GM18519 (cell line): ENCODE measurements around the gene TPSB2.
"Not testable (repeated sequence)": the region's sequence is repeated elsewhere in the genome, so short reads cannot be mapped to it uniquely, and the experiment has no call there.

Experiments
- ATAC-seq: cut with Tn5 transposase; IDR thresholded peaks from one replicate; pipeline ENCODE4 v1.9.1; 2021; ENCODE audit warnings: mild to moderate bottlenecking, moderate library complexity; ENCODE audit not compliant: unreplicated experiment, low FRiP score

TPSB2 gene

GRCh38 chr16:1262210-1262845 lies 32.3 kb upstream of the TPSB2 start:
- ATAC-seq: no peak

- ATAC-seq: no peak
These were observed 31.3 kb upstream of the TPSB2 start for GRCh38 chr16:1261131-1261892.

GRCh38 chr16:1260101-1260680 lies 30.2 kb upstream of the TPSB2 start:
- ATAC-seq: no peak

DNA sequence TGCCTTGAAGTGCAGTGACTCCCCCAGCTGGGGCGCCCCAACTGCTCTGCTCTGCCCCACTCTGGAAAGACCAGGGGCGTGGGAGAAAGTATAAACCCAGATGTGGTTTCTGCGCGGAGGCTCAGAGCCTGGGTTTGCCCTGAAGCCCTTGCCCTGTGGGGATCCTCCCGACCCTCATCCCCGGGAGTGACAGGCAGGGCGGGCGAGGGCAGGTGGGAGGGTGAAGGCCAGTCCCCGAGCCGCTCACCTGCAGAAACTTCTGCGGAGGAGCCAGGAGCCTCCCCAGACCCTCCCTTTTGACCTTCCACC lies 29.7 kb upstream of the TPSB2 start:
- no peak for ATAC-seq

DNA sequence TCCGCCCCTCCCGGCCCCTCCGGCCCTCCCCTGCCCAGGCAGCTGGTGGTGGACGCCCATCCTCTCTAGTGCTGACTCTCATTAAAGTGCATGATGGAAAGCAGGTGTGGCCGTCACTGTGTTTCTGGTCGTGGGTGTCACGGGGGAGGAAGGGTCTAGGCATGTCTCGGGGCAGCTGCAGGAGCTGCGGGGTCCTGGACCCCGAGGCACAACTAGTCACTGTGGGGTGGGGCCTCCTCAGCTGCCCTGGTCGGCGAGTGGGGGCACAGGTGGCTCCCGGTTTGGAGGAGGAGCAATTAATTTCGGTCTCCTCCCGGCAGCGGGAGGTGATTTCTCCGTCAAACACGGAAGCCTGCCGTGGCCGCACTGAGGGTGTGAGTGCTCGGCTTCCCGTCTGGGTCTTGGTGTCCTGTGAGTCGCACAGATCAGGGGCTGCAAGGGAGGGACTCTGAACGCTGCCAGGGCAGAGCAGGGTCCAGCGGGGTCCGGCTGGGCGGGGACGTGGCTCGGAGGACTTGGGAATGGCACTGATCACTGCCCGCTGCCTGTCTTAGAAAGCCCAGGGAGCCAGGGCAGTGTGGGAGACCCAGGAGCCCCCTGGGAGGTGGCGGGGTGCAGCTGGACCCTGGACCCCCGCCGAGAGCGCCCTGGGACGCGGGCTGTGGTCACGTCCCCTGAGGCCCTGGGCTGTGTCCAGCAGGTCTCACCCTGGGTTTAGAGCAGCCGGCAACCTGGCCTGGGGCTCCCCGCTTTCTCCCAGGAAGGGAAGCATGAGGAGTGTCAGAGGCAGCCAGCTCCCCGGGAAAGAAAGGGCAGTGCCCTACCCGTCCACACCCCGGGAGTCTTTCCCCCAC lies 29.1 kb upstream of the TPSB2 start:
- no peak for ATAC-seq

DNA sequence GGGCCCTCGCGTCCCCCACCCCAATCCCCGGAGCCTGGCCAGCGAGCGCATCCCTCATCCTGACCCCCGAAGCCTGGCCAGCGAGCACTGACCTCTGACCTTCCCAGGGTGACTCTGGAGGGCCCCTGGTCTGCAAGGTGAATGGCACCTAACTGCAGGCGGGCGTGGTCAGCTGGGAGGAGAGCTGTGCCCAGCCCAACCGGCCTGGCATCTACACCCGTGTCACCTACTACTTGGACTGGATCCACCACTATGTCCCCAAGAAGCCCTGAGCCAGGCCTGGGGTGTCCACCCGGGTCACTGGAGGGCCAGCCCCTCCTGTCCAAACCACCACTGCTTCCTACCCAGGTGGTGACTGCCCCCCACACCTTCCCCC lies 28.2 kb upstream of the TPSB2 start:
- no peak for ATAC-seq

GRCh38 chr16:1257561-1258224 lies 27.7 kb upstream of the TPSB2 start:
- ATAC-seq: no peak

DNA sequence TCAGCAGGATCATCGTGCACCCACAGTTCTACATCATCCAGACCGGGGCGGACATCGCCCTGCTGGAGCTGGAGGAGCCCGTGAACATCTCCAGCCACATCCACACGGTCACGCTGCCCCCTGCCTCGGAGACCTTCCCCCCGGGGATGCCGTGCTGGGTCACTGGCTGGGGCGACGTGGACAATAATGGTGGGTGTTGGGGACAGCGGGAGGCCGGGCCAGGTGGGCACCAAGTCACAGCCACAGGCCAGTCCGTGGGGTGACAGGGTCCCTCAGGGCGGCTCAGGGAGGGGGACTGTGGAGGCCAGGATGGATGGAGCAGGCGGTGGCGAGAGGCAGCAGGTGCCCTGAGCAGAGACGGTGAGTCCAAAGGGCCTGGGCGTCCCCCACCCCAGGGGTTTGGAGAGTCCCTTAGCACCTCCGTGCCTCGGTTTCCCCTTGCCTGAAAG lies 26.9 kb upstream of the TPSB2 start:
- no peak for ATAC-seq

DNA sequence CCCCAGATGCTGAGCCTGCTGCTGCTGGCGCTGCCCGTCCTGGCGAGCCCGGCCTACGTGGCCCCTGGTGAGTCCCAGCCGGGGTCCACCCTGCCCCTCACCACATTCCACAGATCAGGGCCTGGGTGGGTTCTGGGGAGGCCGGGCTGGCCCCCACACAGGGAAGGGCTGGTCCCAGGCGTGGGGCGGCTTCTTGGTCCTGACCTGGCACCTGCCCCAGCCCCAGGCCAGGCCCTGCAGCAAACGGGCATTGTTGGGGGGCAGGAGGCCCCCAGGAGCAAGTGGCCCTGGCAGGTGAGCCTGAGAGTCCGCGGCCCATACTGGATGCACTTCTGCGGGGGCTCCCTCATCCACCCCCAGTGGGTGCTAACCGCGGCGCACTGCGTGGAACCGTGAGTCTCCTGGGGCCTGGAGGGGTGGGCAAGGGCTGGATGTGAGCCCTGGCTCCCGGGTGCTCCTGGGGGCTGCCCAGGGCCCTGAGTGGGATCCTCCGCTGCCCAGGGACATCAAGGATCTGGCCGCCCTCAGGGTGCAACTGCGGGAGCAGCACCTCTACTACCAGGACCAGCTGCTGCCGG lies 26.4 kb upstream of the TPSB2 start:
- not testable (repeated sequence) for ATAC-seq

GRCh38 chr16:1255276-1256122 lies 25.5 kb upstream of the TPSB2 start, which contains the start of gene TPSD1:
TSS of gene TPSD1 (plus strand) at chr16:1256069. CDS start at chr16:1256281, 212 bp downstream.
- not testable (repeated sequence) for ATAC-seq

GRCh38 chr16:1254821-1255220 lies 24.8 kb upstream of the TPSB2 start:
- ATAC-seq: not testable (repeated sequence)

GRCh38 chr16:1253701-1254364 lies 23.8 kb upstream of the TPSB2 start:
- not testable (repeated sequence) for ATAC-seq

DNA sequence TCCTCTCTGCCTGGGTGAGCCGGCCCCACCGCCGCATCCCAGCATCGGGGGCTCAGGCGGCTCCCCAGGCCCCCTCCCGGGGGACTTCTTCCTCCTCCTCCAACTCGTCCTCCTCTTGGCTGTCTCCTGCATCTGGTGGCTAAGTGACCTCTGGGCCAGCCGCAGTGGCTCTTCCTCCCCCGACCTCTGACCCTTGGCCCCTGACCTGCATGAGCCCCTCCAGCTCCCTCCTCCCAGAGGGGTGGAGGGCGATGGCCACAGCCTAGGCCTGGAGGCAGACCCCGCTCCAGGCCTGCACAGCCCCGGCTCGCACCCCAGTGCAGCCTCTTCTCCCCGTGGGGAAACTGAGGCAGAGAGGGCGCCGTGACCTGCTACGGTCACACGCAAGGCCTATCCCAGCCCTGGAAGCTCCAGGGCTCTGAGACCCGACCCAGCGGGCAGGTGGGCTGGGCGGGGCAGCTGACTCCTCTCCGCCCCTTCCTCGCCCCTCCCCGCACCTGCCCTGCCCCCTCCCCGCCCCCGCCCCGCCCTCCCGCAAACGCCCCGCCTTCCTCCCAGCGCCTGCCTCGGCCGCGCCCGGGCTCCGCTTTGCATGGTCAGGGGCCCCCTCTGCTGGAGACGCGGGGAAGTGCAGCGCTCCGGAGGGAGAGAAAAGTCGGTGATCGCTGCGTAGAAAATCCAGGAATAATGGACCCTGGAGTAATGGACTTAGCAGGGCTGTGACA lies 19.2 kb upstream of the TPSB2 start:
- ATAC-seq: not testable (repeated sequence)

DNA sequence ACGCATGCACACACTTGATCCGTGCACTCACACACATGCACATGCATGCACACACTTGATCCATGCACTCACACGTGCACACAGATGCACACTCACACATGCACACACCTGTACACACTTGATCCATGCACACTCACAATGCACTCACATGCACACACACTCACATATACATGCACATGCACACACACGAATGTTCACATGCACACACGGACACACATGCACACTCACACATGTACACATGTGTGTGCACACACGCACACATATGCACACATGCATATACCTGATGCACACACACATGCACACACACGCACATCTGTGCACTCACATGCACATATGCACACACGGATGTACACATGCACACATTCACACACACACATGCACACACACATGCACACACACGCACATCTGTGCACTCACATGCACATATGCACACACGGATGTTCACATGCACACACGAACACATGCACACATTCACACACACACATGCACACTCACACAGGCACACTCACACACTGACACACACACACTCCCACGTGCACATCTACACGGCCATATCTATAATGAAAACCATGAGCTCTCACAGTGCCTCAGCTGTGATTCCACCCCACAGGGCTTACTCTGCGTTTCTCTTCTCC lies 18.0 kb upstream of the TPSB2 start:
- ATAC-seq: not testable (repeated sequence)

DNA sequence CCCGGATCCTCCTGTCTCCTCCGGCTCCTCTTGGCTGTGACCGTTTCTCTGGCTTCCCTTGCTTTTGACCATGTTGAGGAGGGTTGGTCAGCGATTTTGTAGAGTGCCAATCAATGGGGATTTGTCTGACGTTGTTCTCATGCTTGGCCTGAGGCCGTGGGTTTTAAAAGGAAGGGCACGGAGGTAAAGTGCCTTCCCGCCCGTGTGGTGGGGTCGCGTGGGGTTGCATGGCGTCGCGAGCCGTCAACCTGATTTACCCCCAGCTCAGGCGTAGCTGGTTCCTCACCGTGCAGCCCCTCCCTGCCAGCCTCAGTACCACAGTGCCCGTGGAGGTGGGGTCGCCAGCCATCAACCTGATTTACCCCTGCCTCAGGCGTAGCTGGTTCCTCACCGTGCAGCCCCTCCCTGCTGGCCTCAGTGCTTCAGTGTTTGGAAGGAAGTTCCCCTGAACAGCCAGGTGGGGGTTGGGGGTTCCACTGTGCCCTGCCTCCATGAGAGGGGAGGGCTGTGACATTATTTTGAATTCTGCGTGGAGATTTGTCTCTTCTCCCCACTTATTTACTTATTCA lies 15.6 kb upstream of the TPSB2 start:
- ATAC-seq: no peak

DNA sequence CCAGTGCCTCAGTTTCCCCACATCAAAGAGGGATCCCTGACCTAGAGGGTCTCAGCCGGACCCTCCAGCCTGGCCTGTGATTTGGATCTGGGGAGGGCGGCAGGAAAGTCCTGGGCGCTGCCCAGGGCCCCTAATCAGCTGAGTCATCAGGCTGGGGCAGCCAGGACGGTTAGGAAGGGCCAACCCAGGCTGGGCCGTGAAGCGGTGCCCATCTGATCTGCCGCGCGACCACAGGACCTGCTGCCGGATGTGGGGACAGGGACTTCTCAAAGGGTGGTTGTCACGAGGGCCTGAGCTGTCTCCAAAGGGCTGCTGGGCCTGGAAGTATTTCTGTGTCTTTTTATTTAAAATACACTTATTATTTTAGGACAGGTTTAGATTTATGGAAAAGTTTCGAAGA lies 14.9 kb upstream of the TPSB2 start:
- no peak for ATAC-seq
